Measurements from ENCODE around the gene CD86.

The CD86 gene

GRCh38 chr3:122063908-122064307 is 8.7 kb downstream of the CD86 start:
- DNase-seq, result no peak

GRCh38 chr3:122064326-122064725 is 9.2 kb downstream of the CD86 start:
- no peak for DNase-seq

- no peak for DNase-seq
Measured at GRCh38 chr3:122066331-122067213, 11.4 kb downstream of the CD86 start.

GRCh38 chr3:122067214-122067550 is 12.0 kb downstream of the CD86 start:
- no peak for DNase-seq

GRCh38 chr3:122067588-122068240 is 12.6 kb downstream of the CD86 start:
- no peak for DNase-seq

- DNase-seq, result no peak
Measured at GRCh38 chr3:122074621-122075265, 19.6 kb downstream of the CD86 start.

GRCh38 chr3:122076491-122077292 is 21.5 kb downstream of the CD86 start:
- no peak for DNase-seq

GRCh38 chr3:122077293-122078234 is 22.4 kb downstream of the CD86 start:
- DNase-seq, result no peak

GRCh38 chr3:122078235-122078935 is 23.2 kb downstream of the CD86 start:
- no peak for DNase-seq

- DNase-seq, result no peak
Measured at GRCh38 chr3:122079524-122080206, 24.5 kb downstream of the CD86 start.

- DNase-seq, result no peak
Measured at GRCh38 chr3:122080207-122080587, 25.0 kb downstream of the CD86 start.

- DNase-seq, result no peak
Measured at GRCh38 chr3:122081543-122082247, 26.5 kb downstream of the CD86 start.

- no peak for DNase-seq
Measured at GRCh38 chr3:122082357-122082756, 27.2 kb downstream of the CD86 start.

GRCh38 chr3:122084799-122085198 is 29.6 kb downstream of the CD86 start:
- DNase-seq, result no peak

- DNase-seq, result no peak
Measured at GRCh38 chr3:122085673-122086072, 30.5 kb downstream of the CD86 start.

GRCh38 chr3:122088531-122088930 is 33.4 kb downstream of the CD86 start:
- DNase-seq, result no peak

- DNase-seq, result no peak
Measured at GRCh38 chr3:122091602-122092295, 36.6 kb downstream of the CD86 start.

GRCh38 chr3:122092460-122093165 is 37.5 kb downstream of the CD86 start:
- no peak for DNase-seq

- no peak for DNase-seq
Measured at GRCh38 chr3:122094125-122094524, 39.0 kb downstream of the CD86 start.
